Endothelial cell of umbilical vein (primary cell): ENCODE results near the gene CAMK2B.

Experiments
- CTCF ChIP-seq, 2 donors: IDR thresholded peaks; 1 replicate in 1 of 2; 2 replicates in 1 of 2; pipeline ENCODE4 v1.5.1; 2011; ENCODE audit warnings: low read length in 2 of 2, mild to moderate bottlenecking in 2 of 2, moderate library complexity in 2 of 2, control low read depth in 1 of 2, inconsistent platforms in 1 of 2, low read depth in 1 of 2; ENCODE audit not compliant: insufficient read depth in 1 of 2; ENCODE audit errors: extremely low read depth in 1 of 2
- EZH2 ChIP-seq: IDR thresholded peaks from 2 replicates; pipeline ENCODE4 v1.6.1; 2012; ENCODE audit warnings: borderline replicate concordance, low read depth, mild to moderate bottlenecking, moderate library complexity, low read length, inconsistent platforms; ENCODE audit not compliant: severe bottlenecking
- JUN ChIP-seq: IDR thresholded peaks from 2 replicates; pipeline ENCODE4 v1.6.1; 2011; ENCODE audit warnings: borderline replicate concordance, low read depth; ENCODE audit not compliant: insufficient read length, insufficient read depth
- MYC ChIP-seq: IDR thresholded peaks from one replicate; pipeline ENCODE4 v1.6.1; 2011; ENCODE audit warnings: mild to moderate bottlenecking, low read depth, low read length
- POLR2AphosphoS5 ChIP-seq: IDR thresholded peaks from 2 replicates; pipeline ENCODE4 v1.6.1; 2012; ENCODE audit warnings: low read depth, mild to moderate bottlenecking, control low read depth, low read length, moderate library complexity; ENCODE audit not compliant: insufficient read depth

- TF ChIP-seq CTCF (IDR thresholded peaks at IDR 0.05; ENCODE audit: extremely low read depth in 1 of 2, insufficient read depth in 1 of 2, low read depth in 1 of 2, low read length in 2 of 2) (no peak), POLR2AphosphoS5 (no peak), EZH2 (no peak), JUN (no peak), MYC (no peak)
These were observed 140.4 kb downstream of the CAMK2B start for GRCh38 chr7:44184873-44185446.
